OCI-M2 (cell line): ENCODE measurements around the gene MED25.
A peak's percentile ranks its signal among the peaks of the same experiment; 100 is the strongest.

Experiments used
- DNase-seq: peaks from one replicate; lab custom pipeline; 2025; ENCODE audit not compliant: unreplicated experiment; lab: John Stamatoyannopoulos, UW

The MED25 gene

DNA sequence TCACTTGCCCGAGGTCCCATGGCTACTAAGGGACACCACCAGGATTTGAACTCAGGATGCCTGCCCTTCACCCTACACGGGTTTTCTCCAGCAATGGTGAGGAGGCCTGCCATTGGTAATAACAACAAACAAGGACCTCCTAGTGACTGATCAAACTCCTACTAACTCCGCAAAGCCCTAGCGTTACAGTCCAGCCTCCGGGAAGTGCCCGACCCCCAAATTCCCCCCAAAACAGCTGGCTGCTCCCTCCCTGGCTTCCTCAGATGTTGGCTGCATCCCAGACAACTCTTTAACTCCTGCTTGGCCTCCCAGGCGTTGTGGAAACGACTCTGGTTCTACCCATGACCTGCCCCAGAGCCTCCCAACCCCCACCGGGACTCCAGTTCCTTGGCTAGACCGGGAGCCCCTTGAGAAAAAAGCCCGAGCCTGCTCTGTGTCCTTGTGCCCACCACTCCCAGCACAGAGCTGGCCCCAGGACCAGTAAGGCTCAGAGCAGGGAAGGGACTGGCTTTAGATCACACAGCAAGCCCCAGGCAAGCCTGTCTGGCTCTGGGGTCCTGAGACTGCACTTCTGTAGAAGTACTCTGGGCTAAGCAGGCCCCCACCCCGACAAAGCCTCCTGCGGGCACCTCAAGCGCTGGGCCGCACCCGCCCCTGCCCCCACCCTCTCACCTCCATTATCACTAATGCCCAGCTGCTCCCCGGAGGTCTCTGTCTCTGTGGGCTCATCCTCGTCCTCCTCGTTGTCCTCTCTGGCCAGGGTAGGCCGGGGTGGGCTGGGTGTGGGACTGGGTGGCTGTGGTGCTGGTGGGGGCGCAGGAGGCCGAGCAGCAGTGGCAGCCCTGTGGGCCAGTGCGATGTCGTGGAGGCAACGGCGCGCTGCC is 54.4 kb downstream of the MED25 start:
- no peak for DNase-seq

DNA sequence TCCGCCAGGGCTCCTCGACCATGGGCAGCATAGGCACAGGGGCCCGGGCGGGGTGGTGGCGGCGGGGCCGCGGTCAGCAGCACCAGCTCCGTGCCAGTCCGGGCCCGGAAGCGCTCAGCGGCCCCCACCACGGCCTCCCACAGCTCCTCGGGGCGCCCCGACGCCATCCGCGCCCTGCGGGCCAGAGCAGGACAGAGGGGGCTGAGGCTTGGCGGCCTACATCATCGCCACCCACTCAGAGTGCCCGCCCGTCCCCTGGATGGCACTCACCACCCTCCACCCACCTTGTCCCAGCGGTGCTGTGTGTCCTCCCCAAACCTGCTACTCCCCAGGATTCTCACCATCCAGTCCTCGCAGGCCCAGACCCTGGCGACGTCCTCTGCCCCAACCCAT is 55.0 kb downstream of the MED25 start:
- DNase-seq = no peak

DNA sequence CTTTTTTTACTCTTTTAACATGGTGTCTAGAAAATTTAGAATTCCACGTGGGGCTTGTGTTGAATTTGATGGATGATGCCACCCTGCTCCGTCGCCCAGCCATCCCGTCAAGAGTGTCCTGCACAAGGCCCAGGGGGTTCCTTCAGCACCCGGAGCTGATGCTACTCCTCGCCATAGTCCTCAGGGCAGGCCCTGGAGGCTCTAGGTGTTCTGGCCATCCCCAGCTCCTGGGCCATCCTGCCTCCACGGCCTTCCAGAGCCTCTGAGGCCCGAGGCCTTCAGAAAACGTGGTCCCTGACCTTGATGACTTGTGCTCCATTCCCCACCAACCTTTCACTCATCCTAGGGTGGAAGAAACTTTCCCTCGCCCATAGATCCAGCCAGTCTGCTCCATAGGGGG is 55.7 kb downstream of the MED25 start:
- DNase-seq = no peak

DNA sequence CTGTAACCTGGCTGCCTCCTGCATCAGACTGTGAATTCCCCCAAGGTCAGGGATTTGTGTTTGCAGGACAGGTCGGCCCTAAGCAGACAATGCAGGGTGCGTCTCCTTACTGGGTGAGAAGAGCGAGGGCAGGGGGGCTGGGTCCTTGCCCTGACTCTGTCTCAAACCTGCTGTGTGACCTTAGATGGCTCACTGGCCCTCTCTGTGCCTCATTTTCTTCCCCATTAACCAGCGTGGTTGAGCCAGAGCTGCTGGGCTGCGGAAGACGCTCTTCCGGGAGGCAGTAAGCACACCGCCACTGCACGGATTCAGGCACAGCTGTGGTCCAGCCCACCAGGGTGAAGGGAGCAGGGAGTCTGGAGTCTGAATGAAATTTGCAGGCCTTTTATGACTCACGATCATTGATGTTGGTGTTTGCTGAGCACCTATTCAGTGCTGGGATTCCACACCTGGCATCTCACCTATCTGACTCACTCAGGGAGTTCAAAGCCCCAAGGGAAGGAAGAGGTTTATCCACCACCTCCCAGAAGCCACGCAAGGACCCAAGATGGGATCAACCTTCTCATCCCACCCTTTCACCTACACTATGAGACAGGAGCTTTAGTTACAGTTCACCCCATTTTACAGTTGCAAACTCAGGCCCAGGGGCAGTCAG is 56.5 kb downstream of the MED25 start:
- no peak for DNase-seq

DNA sequence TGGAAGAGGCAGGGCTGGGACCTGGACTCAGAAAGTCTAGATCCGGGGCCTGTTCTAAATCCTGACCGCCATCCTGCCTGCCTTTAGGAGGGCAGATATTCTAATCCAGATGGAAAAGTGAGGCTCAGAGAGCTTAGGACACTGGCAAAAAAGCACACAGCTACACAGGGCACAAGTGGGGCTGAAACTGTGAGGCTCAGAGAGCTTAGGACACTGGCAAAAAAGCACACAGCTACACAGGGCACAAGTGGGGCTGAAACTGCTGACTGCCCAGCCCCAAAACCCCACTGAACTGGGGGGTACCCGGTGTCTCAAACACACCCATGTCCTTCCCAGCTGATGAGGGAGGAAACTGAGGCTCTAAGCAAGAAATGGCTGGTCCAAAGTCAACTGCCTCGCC is 57.1 kb downstream of the MED25 start:
- DNase-seq = no peak

DNA sequence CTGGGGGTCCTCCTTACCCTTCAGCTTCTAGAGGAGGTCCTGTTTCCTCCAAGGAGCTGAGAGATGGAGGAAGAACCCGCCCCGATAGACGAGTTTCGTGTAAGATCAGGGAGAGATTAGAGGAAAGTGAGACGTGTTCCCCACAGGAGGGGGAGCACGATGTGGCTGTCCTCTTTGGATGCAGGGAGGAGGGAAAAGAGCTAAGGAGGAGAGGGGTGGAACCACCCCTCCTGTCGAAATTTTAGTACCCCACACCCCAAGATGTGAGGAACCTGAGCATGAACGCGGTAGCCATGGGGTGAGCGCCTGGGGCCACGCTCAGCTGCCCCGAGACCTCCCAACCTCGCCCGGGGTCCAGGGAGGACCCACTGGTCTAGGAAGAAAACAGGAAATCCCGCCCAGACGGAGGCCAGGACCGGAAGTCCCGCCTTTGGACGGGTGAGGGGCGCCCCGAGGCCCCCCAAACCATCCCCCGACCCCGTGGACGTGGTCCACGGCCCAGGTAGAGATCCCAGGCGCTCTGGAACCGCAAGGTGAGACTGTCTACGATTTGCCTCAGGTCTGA is 57.9 kb downstream of the MED25 start:
- peak; percentile 11 for DNase-seq

DNA sequence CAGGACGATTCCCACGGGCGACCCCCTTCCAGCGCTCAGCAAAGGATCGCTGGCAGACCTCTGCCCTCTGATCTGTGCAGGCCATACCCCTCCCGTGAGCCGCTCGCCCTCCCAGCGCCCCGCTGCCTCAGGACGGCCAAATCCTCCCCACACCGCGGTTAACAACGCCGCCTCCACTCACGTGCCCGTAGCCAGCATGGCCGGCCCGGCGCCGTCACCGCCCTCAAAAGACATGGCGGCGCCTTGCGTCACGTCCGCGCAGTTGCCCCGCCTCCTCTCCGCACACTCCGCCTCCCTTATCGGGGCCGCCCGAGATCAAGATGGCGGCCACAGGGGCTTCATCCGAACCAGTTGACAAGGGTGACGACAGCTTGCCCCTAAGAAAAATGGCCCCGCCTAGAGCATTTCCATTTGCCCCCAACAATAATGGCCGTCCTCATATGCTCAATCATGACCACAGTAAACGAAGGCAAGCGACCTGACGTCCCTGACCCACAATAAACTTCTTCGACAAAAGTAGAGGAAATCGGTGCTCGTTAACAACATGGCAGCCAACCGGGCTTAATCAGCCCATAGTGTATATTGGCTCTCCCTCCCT is 58.4 kb downstream of the MED25 start:
- DNase-seq = peak; percentile 98

DNA sequence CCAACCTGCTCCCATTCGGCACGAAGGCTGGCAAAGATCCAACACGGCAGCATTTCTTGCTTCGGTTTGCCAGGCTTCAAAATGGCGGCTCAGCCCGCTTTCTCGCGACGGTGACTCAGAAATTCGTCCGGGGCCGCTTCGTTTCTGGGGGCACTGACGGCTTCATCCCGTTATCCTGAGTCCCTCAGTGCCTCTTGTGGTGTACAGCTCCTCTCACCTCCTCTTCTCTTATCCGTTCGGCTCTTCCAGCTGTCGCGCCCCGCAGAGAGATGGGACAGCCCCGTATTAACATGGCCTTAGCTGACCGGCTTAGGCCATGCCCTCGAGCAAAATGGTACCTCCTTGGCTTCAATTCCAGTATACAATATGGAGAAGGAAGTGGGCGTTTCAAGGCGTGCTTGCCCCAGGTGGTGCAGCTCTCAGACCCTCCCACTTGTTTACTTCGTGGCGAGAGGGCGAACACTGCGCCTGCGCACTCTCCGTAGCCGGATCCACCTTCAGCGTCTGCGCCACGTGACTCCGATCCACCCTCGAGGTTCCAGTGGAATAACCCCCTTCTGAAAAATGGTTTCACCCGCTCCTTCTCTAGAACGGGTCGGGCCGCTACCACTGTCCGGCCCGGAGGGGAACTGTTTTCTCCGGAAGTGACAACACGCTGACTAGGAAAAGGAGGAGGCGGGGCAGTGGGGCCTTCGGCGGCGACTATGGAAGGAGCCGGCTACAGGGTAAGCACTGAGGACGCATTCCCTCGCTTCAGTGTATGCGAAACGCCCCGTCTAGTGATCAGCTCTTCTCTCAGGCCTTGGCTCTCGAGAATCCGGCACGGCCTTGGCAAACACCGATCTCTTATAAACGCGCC is 59.2 kb downstream of the MED25 start, which contains the start of the genes AKT1S1 and TBC1D17:
TSS of gene AKT1S1 (minus strand) at position 336 of the 859 bp plus-strand sequence. CDS start 4,060 bp downstream, outside the sequence.
TSS of gene TBC1D17 (plus strand) at position 683 of the 859 bp plus-strand sequence. CDS start at position 705, 22 bp downstream.
- DNase-seq = peak; percentile 98

DNA sequence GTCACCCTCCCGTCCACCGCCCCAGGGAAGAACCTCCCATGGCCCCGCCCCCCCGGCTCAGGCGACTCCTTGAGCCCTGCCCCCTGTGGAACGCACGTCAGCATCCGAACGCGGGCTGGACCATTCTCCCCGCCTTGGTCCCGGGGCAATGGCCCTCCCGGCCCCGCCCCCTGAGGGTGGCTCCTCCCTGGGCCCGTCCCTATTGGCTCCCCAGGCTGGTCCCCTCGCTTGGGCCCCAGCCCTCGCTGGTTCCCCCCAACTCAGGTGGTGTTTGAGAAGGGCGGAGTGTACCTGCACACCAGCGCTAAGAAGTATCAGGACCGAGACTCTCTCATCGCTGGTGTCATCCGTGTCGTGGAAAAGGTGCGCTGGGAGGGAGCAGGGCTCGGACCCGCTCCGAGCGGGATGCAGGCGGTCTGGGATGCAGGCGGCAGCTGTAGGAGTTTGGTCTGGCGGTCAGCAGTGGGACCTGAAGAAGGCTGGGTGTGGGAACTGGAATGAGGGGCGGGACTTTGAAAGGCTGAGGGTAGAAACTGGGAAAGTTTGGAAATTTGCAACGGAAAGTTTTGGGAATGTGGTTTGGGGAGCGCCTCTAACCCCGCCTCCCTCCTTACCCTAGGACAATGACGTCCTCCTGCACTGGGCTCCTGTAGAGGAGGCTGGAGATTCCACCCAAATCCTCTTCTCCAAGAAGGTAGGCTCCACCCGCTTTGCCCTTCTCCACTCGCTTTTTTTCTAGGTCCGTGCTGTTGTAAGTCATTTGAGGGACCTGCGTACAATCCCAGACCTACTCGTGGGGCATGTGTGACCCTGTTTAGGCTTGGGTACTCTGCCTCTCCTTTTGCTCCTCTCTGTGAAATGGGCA is 60.0 kb downstream of the MED25 start:
- peak; percentile 93 for DNase-seq

DNA sequence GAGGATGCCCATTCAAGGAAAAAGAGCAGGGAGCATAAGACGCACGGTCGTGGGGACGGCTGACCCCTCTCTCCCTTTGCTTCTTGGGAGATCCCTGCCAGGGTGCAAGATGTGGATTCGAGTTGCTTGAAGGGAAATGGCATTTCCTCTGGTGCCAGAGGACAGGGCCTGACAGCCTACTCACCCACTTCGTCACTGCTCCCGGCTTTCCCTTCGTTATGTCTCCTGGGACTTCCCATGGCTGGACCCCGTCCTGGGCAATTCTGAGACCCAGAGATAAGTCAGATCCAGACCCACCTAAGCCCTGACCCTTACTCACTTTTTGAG is 60.6 kb downstream of the MED25 start:
- DNase-seq = no peak

DNA sequence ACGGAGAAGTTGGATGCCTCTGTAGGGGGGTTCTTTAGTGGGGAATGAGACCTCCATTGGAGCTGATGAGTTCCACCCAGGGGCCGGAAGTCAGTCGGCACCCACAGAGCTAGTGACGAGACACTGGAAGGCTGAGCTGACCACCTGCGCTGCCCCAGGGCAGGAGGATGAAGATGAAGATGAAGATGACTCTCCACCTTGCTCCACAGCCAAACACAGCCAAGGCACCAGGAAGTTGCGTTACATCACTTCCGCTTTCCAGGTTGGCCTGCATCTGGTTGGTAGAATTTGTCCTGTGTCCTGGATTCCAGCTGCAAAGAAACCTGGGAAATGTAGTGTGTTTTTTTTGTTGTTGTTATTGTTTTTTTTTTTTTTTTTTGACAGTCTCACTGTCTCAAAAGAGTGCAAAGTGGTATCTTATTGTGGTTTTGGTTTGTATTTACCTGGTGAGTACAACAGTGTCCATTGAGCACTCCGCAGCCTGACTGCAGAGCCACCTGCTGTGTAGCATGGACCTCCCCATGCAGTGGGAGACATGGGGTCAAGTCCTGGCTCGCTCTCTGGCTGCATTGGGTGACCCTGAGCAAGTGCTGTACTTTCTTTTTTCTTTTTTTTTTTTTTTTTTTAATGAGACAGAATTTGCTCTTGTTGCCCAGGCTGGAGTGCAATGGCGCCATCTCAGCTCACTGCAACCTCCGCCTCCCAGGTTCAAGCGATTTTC is 61.3 kb downstream of the MED25 start:
- no peak for DNase-seq

DNA sequence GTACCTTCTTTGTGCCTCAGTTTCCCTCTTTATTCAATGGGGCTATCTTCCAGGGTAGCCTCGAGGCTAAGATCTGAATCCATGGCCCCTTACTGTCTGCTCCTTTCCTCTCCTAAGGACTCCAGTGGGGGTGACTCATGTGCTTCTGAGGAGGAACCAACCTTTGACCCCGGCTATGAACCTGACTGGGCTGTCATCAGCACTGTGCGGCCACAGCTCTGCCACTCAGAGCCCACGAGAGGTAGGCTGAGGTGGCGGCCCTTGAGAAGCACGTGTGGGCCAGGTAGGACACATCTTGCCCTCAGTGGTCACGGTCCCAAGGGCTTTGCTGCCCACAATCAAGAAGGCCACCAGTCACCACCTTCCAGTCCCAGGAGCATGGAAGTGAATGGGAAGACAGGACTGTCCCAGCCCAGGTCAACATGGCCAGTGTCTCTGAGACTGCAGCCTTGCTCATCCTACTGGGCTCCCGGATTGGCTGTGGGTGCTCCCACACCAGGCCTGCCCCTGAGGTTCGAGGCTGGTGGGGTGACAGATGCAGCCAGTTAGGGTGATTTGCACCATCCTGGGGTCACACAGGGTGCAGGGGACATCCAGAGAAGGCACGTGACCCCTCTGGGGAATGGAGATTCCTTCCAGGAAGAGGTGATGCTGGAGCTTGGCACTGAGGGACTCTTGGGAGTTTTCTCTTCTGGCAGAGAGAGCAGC is 62.2 kb downstream of the MED25 start:
- DNase-seq = no peak

DNA sequence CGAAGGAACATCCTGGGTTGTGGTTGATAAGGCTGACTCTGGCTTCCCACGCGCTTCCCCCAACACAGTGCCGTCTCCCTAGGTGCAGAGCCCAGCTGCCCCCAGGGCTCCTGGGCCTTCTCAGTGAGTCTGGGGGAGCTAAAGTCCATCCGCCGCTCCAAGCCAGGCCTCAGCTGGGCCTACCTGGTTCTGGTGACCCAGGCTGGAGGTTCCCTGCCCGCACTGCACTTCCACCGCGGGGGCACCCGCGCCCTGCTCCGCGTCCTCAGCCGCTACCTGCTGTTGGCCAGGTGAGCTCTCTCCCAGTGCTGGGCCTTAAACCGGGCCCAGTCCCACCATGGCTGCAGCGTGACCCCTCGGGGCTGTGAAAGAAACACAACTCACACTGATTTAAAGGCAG is 63.1 kb downstream of the MED25 start:
- DNase-seq = no peak

DNA sequence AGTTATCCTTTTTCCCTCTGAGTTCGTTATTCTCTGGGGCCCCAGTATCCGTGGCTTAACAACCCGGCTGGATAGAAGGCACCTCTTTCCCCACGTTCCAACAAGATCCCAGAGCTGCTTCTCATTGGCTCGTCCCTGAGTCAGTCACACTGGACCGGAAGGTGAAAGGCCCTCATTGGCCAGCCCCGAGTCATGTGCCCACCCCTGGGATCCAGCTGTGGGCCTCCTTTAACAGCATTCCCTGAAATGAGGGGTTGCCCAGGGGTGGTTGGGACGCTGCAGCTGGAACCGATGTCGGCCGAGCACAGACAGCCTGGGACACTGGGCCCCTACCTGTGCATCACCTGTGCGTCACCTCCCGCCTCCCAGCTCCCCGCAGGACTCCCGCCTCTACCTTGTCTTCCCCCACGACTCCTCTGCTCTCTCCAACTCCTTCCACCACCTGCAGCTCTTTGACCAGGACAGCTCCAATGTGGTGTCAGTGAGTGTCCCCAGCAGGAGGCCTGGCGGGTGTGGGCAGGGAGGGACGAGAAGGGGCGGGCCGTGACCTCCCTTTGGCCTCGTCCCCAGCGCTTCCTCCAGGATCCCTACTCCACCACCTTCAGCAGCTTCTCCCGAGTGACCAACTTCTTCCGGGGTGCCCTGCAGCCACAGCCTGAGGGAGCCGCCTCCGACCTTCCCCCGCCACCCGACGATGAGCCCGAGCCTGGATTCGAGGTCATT is 63.7 kb downstream of the MED25 start:
- DNase-seq = no peak

DNA sequence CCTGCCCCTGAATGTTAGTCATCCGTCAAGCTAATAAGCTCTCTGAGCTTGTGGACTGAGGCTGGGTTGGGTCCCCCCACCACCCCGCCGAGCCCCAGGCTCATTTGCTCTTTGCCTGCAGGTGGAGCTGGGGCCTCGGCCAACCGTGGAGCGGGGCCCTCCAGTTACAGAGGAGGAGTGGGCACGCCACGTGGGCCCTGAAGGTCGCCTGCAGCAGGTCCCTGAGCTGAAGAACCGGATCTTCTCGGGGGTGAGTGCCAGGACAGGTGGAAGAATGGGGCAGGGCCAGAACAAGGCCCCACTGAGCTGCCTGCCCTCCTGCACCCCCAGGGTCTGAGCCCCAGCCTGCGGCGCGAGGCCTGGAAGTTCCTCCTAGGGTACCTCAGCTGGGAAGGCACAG is 64.6 kb downstream of the MED25 start:
- no peak for DNase-seq

DNA sequence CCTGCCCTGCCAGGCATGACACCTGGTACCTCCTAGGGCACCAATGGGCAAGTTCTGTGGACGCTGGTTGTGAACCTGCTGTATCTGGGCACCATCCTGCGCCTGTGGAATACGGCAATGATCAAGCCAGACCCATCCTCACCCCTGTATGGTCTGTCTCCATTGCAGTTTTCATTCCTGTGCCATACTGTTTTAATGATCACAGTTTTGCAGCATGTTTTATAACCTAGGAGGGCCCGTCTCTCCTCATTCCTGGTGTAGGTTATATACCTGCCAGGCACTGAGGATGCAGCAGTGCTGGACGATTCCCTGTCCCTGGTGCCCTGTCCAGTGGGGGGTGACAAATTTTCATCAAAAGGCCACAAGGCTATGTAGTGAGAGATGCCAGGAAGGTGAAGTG is 65.0 kb downstream of the MED25 start:
- DNase-seq = no peak

DNA sequence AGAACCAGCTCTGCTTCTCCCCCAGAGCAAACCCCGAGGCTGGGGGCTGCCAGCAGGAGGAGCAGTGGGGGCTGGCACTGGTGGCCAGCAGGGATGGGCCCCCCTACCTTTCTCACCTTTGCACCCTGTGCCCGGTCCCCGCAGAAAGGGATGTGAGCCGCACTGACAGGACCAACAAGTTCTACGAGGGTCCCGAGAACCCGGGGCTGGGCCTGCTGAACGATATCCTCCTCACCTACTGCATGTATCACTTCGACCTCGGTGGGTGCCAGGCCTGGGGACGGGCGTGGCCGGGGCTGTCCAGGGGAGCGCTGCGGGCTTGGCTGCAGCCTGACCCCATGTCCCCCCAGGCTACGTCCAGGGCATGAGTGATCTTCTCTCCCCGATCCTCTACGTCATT is 66.0 kb downstream of the MED25 start:
- no peak for DNase-seq

DNA sequence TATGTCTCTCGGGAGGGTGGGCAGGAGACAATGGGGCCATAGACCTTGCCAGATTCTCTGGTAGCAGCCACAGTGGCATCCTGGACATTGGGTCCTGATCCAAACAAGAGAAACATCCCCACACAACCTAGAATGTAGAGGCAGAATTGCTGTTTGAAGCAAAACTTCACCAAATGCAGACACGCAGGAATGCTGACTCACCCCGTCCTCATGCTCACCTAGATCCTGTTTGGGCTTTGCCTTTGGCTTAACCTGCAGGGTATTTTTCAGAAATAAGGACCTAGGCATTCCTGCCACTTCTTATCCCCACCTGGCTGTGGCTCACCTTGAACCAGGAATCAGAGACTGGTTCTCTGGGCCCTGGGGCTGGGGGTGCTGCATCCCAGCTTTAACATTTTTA is 66.7 kb downstream of the MED25 start:
- DNase-seq = no peak
